ENCODE measurements around the gene ABCG8.

- TF ChIP-seq DEAF1 (CRISPR knock-in tag; IDR thresholded peaks at IDR 0.05) (no peak), MAX (CRISPR knock-in tag; IDR thresholded peaks at IDR 0.05) (no peak), CLOCK (CRISPR knock-in tag; IDR thresholded peaks at IDR 0.05; ENCODE audit: borderline replicate concordance) (no peak), KAT8 (IDR thresholded peaks at IDR 0.05; ENCODE audit: low read depth) (no peak), TRIM25 (IDR thresholded peaks at IDR 0.05; ENCODE audit: borderline replicate concordance) (no peak), ZSCAN29 (IDR thresholded peaks at IDR 0.05) (no peak)
Measured at GRCh38 chr2:43838560-43839267, at the start of gene ABCG8, which contains the start of gene ABCG5.

Data from K562 (cell line).